Endodermal cell (in vitro differentiated cells): ENCODE results near the gene NCBP3. TPM values are rescaled to one million over a fixed set of nuclear protein-coding genes. Genes with fewer than 3 reads are reported as not detected.

ENCODE experiments used
- DNase-seq: peaks from one replicate; pipeline ENCODE4 v3.0.0-alpha.2; 2017
- H3K27ac ChIP-seq: 2 replicates; pipeline ENCODE4 v1.5.1; 2013; ENCODE audit warnings: mild to moderate bottlenecking, low read depth, low read length, moderate library complexity
- H3K27me3 ChIP-seq: 2 replicates; pipeline ENCODE4 v1.6.1; 2013; ENCODE audit warnings: mild to moderate bottlenecking, low read length, moderate library complexity; ENCODE audit not compliant: insufficient read depth, control insufficient read depth, poor library complexity, severe bottlenecking
- H3K36me3 ChIP-seq: 2 replicates; pipeline ENCODE4 v1.7.0; 2013; ENCODE audit warnings: mild to moderate bottlenecking, low read length, moderate library complexity; ENCODE audit not compliant: control insufficient read depth, insufficient read depth
- H3K4me1 ChIP-seq: one replicate; pipeline ENCODE4 v1.7.0; 2013; ENCODE audit warnings: low read length; ENCODE audit not compliant: control insufficient read depth, insufficient read depth
- H3K4me3 ChIP-seq: 2 replicates; pipeline ENCODE4 v1.5.1; 2013; ENCODE audit warnings: mild to moderate bottlenecking, low read length, moderate library complexity
- H3K9ac ChIP-seq: 2 replicates; pipeline ENCODE4 v1.6.1; 2013; ENCODE audit warnings: mild to moderate bottlenecking, low read length, moderate library complexity; ENCODE audit not compliant: poor library complexity, severe bottlenecking; ENCODE audit errors: extremely low read depth
- H3K9me3 ChIP-seq: 2 replicates; pipeline ENCODE4 v1.6.1; 2013; ENCODE audit warnings: mild to moderate bottlenecking, low read length, moderate library complexity; ENCODE audit not compliant: control insufficient read depth
- H3K27ac Mint-ChIP-seq: 2 replicates; pipeline ENCODE4 v1.8.0; 2020; ENCODE audit warnings: mixed read lengths
- H3K27me3 Mint-ChIP-seq: 2 replicates; pipeline ENCODE4 v1.8.0; 2021; ENCODE audit warnings: mild to moderate bottlenecking, mixed read lengths; ENCODE audit not compliant: insufficient read depth
- H3K36me3 Mint-ChIP-seq: 2 replicates; pipeline ENCODE4 v1.8.0; 2020; ENCODE audit warnings: low read depth, mixed read lengths
- H3K4me1 Mint-ChIP-seq: 2 replicates; pipeline ENCODE4 v1.8.0; 2020; ENCODE audit warnings: mixed read lengths
- H3K4me3 Mint-ChIP-seq: 2 replicates; pipeline ENCODE4 v1.8.0; 2020; ENCODE audit warnings: mild to moderate bottlenecking, moderate library complexity, mixed read lengths
- H3K9me3 Mint-ChIP-seq: 2 replicates; pipeline ENCODE4 v1.8.0; 2020; ENCODE audit warnings: mild to moderate bottlenecking, mixed read lengths
- WGBS, 2 experiments: methylation state at CpG; one replicate each; pipeline versions ENCODE4 v1.1.5 to v1.1.7; 2013; ENCODE audit warnings: missing lambda C conversion rate in 2 of 2, mixed read lengths in 1 of 2; ENCODE audit not compliant: insufficient coverage in 1 of 2, insufficient read length in 1 of 2; 5-methylcytosine and 5-hydroxymethylcytosine counted together
- total RNA-seq, 2 donors: library from RNA; stranded (reverse); fragmentation: NEBNext Ultra II Directional in 1 of 2; extraction: Animal tissue kit (Norgen Biotek cat#: 25700) in 1 of 2; gene quantifications; 2 replicates in 1 of 2; 3 replicates in 1 of 2; pipeline ENCODE4 v1.2.1, GENCODE V29; 2021
- TF ChIP-seq, protein P1 (sequence below): fragments of 200-600 bp; sonication (generic); conservative IDR thresholded peaks from 2 replicates; pipeline ENCODE4 v1.5.0; 2021; ENCODE audit warnings: antibody characterized with exemption, mild to moderate bottlenecking

NCBP3 gene
- total RNA-seq, 2 donors from 2014 or later, result 74.5 to 75.9 TPM

- Mint-ChIP-seq H3K27me3 (no peaks in the 10 kb centered on the region), H3K27ac (peak overlapping the region; percentile 48), H3K36me3 (peaks cover 66% of the 10 kb centered on the region), H3K4me3 (no peak overlapping the region), H3K4me1 (no peaks in the 10 kb centered on the region), H3K9me3 (no peaks in the 10 kb centered on the region)
- TF ChIP-seq, protein P1, sequence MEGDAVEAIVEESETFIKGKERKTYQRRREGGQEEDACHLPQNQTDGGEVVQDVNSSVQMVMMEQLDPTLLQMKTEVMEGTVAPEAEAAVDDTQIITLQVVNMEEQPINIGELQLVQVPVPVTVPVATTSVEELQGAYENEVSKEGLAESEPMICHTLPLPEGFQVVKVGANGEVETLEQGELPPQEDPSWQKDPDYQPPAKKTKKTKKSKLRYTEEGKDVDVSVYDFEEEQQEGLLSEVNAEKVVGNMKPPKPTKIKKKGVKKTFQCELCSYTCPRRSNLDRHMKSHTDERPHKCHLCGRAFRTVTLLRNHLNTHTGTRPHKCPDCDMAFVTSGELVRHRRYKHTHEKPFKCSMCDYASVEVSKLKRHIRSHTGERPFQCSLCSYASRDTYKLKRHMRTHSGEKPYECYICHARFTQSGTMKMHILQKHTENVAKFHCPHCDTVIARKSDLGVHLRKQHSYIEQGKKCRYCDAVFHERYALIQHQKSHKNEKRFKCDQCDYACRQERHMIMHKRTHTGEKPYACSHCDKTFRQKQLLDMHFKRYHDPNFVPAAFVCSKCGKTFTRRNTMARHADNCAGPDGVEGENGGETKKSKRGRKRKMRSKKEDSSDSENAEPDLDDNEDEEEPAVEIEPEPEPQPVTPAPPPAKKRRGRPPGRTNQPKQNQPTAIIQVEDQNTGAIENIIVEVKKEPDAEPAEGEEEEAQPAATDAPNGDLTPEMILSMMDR, result no peak
- H3K9ac ChIP-seq, result no peak overlapping the region
- no peak for DNase-seq
- H3K36me3 ChIP-seq, result peaks cover 88% of the 10 kb centered on the region
- H3K4me1 ChIP-seq, result no peaks in the 10 kb centered on the region
- H3K4me3 ChIP-seq, result no peak overlapping the region
- 94 to 95% methylated on average over 13 to 15 of the region's 15 CpGs for WGBS, 2 experiments
- H3K27me3 ChIP-seq, result no peaks in the 10 kb centered on the region
- no peaks in the 10 kb centered on the region for H3K9me3 ChIP-seq
- no peak overlapping the region for H3K27ac ChIP-seq
Observed at GRCh38 chr17:3813171-3813570, 32.9 kb downstream of the NCBP3 start.

- H3K9me3 ChIP-seq, result no peaks in the 10 kb centered on the region
- Mint-ChIP-seq H3K27ac (peak overlapping the region; percentile 48), H3K27me3 (no peaks in the 10 kb centered on the region), H3K4me3 (no peak overlapping the region), H3K36me3 (peaks cover 67% of the 10 kb centered on the region), H3K9me3 (no peaks in the 10 kb centered on the region), H3K4me1 (no peaks in the 10 kb centered on the region)
- no peak for DNase-seq
- H3K9ac ChIP-seq, result no peak overlapping the region
- TF ChIP-seq, protein P1, result no peak
- no peaks in the 10 kb centered on the region for H3K4me1 ChIP-seq
- WGBS, 2 experiments, result 91 to 92% methylated on average over 7 to 12 of the region's 12 CpGs
- H3K4me3 ChIP-seq, result no peak overlapping the region
- H3K27ac ChIP-seq, result no peak overlapping the region
- peaks cover 88% of the 10 kb centered on the region for H3K36me3 ChIP-seq
- no peaks in the 10 kb centered on the region for H3K27me3 ChIP-seq
Observed at GRCh38 chr17:3812771-3813170, 33.3 kb downstream of the NCBP3 start.

DNA sequence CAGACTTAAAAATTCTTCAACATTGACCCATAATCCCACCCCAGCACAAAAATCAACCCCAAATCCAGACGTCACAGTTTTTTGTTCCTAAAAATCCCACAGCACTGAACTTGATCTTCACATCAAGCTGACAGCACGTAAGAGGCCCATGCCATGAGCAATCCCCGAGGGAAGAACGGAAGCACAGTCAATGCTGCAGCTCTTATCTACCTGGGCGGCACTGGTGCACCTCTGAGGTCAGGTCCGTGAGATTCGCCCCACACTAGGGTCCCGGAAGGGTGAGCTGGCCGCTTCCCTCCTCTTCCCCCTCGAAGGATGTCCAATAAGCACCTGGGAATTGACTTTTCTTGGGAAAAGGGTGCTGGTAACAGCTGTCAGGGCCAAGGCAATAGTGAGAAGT, 33.8 kb downstream of the NCBP3 start:
- peaks cover 72% of the 10 kb centered on the region for H3K36me3 Mint-ChIP-seq
- no peak overlapping the region for H3K9ac ChIP-seq
- TF ChIP-seq, protein P1, result no peak
- H3K9me3 ChIP-seq, result no peaks in the 10 kb centered on the region
- no peak overlapping the region for H3K4me3 Mint-ChIP-seq
- H3K27me3 Mint-ChIP-seq, result no peaks in the 10 kb centered on the region
- H3K27ac Mint-ChIP-seq, result no peak overlapping the region
- no peak overlapping the region for H3K4me3 ChIP-seq
- H3K36me3 ChIP-seq, result peaks cover 88% of the 10 kb centered on the region
- H3K4me1 Mint-ChIP-seq, result no peaks in the 10 kb centered on the region
- H3K9me3 Mint-ChIP-seq, result no peaks in the 10 kb centered on the region
- WGBS, 2 experiments, result 96 to 100% methylated on average over 6 to 10 of the region's 10 CpGs
- no peaks in the 10 kb centered on the region for H3K27me3 ChIP-seq
- no peaks in the 10 kb centered on the region for H3K4me1 ChIP-seq
- DNase-seq, result no peak
- H3K27ac ChIP-seq, result no peak overlapping the region
